AG09309 (cell line): Measurements from ENCODE around the gene KIF1B.

Experiments used
- DNase-seq: peaks from one replicate; pipeline ENCODE4 v3.0.0-alpha.2; 2010; ENCODE audit warnings: low read depth
- H3K4me3 ChIP-seq: 2 replicates; pipeline ENCODE4 v1.5.1; 2011; ENCODE audit warnings: mild to moderate bottlenecking, low read depth, low read length, moderate library complexity; ENCODE audit not compliant: control insufficient read depth
- TF ChIP-seq, protein P1 (sequence below): IDR thresholded peaks from 2 replicates; pipeline ENCODE4 v1.5.1; 2011; ENCODE audit warnings: mild to moderate bottlenecking, low read depth, low read length, inconsistent platforms; ENCODE audit not compliant: insufficient read depth, control insufficient read depth; ENCODE audit errors: missing control alignments

KIF1B gene

GRCh38 chr1:10286244-10286643, 75.9 kb downstream of the KIF1B start:
- peak; percentile 16 for DNase-seq
- TF ChIP-seq, protein P1, sequence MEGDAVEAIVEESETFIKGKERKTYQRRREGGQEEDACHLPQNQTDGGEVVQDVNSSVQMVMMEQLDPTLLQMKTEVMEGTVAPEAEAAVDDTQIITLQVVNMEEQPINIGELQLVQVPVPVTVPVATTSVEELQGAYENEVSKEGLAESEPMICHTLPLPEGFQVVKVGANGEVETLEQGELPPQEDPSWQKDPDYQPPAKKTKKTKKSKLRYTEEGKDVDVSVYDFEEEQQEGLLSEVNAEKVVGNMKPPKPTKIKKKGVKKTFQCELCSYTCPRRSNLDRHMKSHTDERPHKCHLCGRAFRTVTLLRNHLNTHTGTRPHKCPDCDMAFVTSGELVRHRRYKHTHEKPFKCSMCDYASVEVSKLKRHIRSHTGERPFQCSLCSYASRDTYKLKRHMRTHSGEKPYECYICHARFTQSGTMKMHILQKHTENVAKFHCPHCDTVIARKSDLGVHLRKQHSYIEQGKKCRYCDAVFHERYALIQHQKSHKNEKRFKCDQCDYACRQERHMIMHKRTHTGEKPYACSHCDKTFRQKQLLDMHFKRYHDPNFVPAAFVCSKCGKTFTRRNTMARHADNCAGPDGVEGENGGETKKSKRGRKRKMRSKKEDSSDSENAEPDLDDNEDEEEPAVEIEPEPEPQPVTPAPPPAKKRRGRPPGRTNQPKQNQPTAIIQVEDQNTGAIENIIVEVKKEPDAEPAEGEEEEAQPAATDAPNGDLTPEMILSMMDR, result no peak
- H3K4me3 ChIP-seq, result no peak overlapping the region

- DNase-seq, result no peak
- no peak overlapping the region for H3K4me3 ChIP-seq
- TF ChIP-seq, protein P1, result no peak
These were observed 76.8 kb downstream of the KIF1B start for GRCh38 chr1:10287023-10287645.

DNA sequence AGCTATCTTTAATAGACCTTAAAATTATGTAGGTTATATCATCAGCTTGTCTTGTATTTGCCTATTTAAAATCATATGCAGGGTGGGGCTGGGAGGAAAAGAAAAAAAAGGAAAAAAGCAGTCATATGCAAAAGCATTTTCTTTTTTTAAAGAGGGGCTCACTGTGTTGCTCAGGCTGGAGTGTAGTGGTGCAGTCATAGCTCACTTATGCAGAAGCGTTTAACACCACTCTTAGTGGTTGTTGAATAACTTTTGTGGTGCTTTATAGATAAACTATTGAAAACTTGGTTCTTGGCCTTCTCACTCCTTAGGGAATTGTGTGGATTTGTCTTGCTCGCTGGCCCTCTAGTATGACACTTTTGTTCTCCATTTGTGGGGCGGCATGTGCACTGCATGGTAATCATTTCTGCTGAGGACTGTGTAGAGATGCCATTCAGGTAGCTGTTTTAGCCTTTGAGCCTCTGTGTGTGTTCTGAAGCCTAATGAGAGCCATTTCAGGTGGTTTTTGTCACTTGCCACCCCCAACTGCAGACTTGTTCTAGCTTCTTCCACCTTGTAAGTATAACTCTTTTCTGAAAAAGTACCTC, 77.8 kb downstream of the KIF1B start:
- no peak for DNase-seq
- TF ChIP-seq, protein P1, result no peak
- no peak overlapping the region for H3K4me3 ChIP-seq

DNA sequence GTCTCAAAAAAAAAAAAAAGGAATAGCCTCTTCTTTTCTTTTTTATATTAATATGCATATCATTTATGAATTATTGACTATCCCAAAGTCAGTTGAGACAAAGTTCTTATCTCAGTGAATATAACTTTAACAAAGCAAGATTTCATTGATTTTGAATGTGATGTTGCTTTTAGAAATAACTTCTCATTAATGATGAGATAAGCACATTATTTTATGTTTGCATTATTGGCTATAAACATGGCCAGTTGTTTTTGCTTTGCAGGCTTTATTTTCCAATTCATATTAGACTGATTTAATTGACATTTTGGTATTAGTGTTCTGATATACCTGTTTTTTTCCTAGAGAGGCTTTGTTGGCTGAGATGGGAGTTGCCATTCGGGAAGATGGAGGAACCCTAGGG, 81.3 kb downstream of the KIF1B start:
- H3K4me3 ChIP-seq, result no peak overlapping the region
- TF ChIP-seq, protein P1, result no peak
- no peak for DNase-seq

DNA sequence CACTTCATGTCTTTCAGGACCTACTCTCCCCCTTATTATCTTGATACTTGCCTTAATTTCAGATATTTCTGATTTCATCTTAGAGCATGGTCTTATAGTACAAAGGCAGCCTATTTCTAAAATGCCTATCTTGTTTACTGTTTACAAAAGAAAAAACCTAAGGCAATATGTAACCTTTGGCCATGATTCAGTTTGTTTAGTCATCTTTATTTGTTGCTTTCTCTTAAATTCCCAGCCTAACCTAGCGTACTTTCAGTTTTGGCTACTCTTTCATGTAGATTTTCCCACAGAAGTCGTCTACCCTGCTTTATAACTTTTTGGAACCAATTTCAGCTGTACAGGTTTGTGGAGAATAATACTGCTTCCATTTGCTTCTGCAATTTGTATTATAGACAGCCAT, 81.8 kb downstream of the KIF1B start:
- TF ChIP-seq, protein P1, result no peak
- H3K4me3 ChIP-seq, result no peak overlapping the region
- DNase-seq, result no peak

- no peak overlapping the region for H3K4me3 ChIP-seq
- no peak for DNase-seq
These were observed 85.2 kb downstream of the KIF1B start for GRCh38 chr1:10295481-10296085.

More at GRCh38 chr1:10295481-10296085, 85.2 kb downstream of the KIF1B start:
- TF ChIP-seq, protein P1, result no peak
